D721Med (cell line): Measurements from ENCODE around the gene FEM1B.

Experiments
- DNase-seq: peaks from one replicate; pipeline ENCODE4 v3.0.0; 2011; ENCODE audit warnings: low spot score; ENCODE audit not compliant: insufficient read length
- FAIRE-seq: peaks from 2 replicates; lab custom pipeline; 2011; peaks lifted over from hg19 to GRCh38; lab: Jason Lieb, UNC
- TF ChIP-seq, protein P1 (sequence below): IDR thresholded peaks from 2 replicates; pipeline ENCODE4 v1.5.1; 2012; ENCODE audit warnings: mild to moderate bottlenecking, control low read depth; ENCODE audit not compliant: insufficient read depth; ENCODE audit errors: missing control alignments

Gene FEM1B

GRCh38 chr15:68339481-68339880 lies 61.9 kb downstream of the FEM1B start:
- DNase-seq (no peak), FAIRE-seq (no peak)
- TF ChIP-seq, protein P1, sequence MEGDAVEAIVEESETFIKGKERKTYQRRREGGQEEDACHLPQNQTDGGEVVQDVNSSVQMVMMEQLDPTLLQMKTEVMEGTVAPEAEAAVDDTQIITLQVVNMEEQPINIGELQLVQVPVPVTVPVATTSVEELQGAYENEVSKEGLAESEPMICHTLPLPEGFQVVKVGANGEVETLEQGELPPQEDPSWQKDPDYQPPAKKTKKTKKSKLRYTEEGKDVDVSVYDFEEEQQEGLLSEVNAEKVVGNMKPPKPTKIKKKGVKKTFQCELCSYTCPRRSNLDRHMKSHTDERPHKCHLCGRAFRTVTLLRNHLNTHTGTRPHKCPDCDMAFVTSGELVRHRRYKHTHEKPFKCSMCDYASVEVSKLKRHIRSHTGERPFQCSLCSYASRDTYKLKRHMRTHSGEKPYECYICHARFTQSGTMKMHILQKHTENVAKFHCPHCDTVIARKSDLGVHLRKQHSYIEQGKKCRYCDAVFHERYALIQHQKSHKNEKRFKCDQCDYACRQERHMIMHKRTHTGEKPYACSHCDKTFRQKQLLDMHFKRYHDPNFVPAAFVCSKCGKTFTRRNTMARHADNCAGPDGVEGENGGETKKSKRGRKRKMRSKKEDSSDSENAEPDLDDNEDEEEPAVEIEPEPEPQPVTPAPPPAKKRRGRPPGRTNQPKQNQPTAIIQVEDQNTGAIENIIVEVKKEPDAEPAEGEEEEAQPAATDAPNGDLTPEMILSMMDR, result no peak

DNA sequence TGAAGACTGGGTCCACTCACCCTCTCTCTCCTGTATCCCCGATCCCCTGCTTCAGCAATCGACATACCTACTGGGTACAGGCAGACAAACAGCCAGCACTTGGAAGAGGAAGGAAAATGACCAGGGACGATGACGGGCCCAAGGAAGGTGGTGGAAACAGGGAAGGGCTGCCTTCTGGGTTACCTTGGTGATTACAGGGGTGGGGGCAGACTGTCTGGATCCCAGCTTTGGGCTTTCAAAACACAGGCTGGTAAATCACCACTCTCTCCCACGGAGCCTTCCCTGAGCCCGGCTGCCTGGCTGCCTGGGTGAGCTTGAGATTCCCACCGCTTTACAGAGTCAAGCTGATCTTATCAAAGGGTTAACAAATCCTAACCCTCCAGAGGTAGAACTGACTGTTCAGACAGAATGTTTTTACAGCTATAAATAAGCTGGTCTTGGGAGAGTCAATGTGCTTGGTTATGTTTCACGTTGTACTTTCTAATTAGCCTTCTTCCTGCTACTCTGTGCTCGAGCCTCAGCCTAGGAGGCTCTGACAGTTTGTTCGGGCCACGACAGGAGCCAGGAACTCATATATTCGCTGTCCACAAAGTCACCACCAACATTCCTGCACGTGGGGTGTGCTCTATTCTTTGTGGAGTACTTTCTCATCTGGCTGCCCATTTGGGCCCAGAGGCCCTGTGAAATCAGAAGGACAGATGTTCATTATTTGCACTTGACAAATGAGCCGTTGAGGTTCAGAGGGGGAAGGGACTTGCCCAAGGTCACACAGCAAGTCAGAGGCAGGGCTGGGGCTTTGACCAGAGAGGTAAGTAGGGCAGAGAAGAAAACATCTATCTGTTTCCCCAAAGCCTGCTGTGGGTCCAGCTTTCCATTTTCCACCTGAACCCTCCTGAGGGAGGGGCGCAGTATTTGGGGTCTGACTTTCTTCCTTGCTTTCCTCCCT lies 63.5 kb downstream of the FEM1B start:
- DNase-seq (no peak), FAIRE-seq (no peak)
- TF ChIP-seq, protein P1, result no peak

GRCh38 chr15:68341760-68342725 lies 64.5 kb downstream of the FEM1B start:
- TF ChIP-seq, protein P1, result no peak
- FAIRE-seq, result no peak
- DNase-seq, result no peak

DNA sequence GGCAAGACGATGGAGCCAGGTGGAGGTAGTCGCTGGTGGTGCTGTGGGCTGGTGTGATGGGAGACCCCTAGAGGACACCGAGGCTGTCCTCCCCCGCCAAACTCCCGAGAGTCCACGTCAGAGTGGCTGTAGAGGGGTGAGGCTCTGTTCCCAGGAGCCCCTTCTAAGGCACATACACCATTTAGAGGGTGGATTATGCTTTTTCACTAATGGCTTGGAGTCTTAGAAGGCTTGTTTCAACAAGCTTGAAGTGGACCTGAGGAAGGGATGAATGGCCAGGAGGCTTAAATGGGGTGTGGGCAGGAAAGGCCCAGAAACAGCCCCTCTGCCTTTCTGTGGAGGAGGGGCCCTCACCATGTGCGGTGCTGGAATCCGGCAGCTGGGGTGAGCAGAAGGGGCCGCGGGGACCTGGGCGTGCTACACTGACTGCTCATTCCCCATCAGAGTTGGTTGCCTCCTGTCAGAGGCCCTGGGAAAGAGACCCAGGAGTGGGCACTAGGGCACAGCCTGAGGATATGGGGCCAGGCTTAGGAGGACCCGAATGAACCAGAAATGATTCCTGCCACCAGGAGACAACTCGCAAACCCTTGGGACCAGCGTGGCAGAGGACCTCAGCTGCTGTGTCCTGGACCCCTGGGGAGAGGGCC lies 66.2 kb downstream of the FEM1B start:
- no peak for FAIRE-seq
- TF ChIP-seq, protein P1, result no peak
- no peak for DNase-seq

DNA sequence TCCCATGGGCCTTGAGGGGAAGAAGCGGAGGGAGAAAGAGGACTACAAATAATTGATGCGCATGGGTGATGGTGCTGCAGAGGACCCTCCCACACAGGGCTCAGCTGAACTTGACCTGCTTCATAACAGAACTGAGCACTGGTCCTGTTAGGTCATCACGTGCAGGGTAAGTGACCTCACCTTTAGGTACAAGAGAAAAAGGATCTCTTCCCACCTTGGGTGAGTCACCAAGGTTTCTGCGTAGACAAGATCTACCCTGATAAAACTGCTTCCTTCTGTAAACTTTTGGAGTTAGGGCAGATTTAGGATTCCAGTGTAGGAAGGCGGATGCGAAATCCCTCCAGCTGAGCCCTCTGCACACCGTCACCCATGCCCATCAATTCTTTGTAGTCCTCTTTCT lies 67.1 kb downstream of the FEM1B start:
- DNase-seq (no peak), FAIRE-seq (no peak)
- TF ChIP-seq, protein P1, result no peak
